Thoracic aorta (tissue), 2 donors: ENCODE measurements around the gene NR4A3. TPM values are rescaled to one million over a fixed set of nuclear protein-coding genes. Genes with fewer than 3 reads are reported as not detected.
"Not testable (repeated sequence)": the region's sequence is repeated elsewhere in the genome, so short reads cannot be mapped to it uniquely, and the experiment has no call there.

Source experiments
- ATAC-seq: fragments of 150-250 bp; one replicate; pipeline ENCODE4 v1.8.0; 2017; ENCODE audit warnings: low read depth; ENCODE audit not compliant: insufficient number of reproducible peaks, low FRiP score
- DNase-seq: peaks from one replicate; pipeline ENCODE4 v3.0.0-alpha.2; 2020; ENCODE audit warnings: low spot score
- H3K27ac ChIP-seq, 2 donors: fragments of 200-600 bp; sonication (generic); 1 replicate in 1 of 2; 2 replicates in 1 of 2; pipeline ENCODE4 v1.5.1; 2016; ENCODE audit warnings: mild to moderate bottlenecking in 2 of 2, moderate library complexity in 2 of 2
- H3K27me3 ChIP-seq: fragments of 200-600 bp; sonication (generic); replicated peaks from 2 replicates; pipeline ENCODE4 v1.6.0; 2016; ENCODE audit warnings: mild to moderate bottlenecking; ENCODE audit not compliant: insufficient read depth
- H3K36me3 ChIP-seq: fragments of 200-600 bp; sonication (generic); one replicate; pipeline ENCODE4 v1.5.1; 2016
- H3K4me1 ChIP-seq, 2 donors: fragments of 200-600 bp; sonication (generic); 1 replicate in 1 of 2; 2 replicates in 1 of 2; pipeline versions ENCODE4 v1.5.1 to v1.6.0; 2016; ENCODE audit warnings: low read depth in 2 of 2, mild to moderate bottlenecking in 1 of 2; ENCODE audit not compliant: control insufficient read depth in 1 of 2
- H3K4me3 ChIP-seq: fragments of 200-600 bp; sonication (generic); 2 replicates; pipeline ENCODE4 v1.5.1; 2016; ENCODE audit warnings: mild to moderate bottlenecking
- H3K9me3 ChIP-seq: fragments of 200-600 bp; sonication (generic); 2 replicates; pipeline ENCODE4 v1.5.1; 2016
- CTCF ChIP-seq: fragments of 200-600 bp; sonication (generic); IDR thresholded peaks from one replicate; pipeline ENCODE4 v1.5.1; 2019; ENCODE audit warnings: antibody characterized with exemption
- total RNA-seq, 2 donors: library from RNA; depleted of rRNA; stranded (reverse); fragments of >200 nt; gene quantifications; one replicate each; pipeline versions ENCODE4 v1.1.0 to v1.2.3, GENCODE V29; 2016

The NR4A3 gene
- total RNA-seq, 2 donors from 2014 or later, result 9.7 to 36.9 TPM

DNA sequence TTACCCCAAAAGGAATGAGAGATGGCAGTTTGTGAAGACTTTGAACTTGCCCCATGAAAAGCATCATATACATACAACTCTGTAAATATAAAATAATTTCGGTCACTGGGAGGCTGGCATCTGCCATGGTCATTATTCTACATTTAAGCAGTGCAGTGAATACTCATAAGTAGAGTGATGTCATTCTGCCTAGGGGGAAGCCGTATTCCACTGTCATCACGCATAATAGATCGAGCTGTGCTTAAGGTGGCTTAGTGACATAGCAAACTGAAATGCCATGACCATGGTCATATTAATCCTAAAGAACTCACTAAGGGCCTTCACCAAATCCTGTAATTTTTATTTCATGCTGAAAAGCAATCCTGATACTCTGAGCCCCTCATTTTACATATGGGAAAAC is 42.4 kb upstream of the NR4A3 start:
- ATAC-seq, result no peak

GRCh38 chr9:99782349-99782748 is 39.3 kb upstream of the NR4A3 start:
- not testable (repeated sequence) for ATAC-seq, H3K9me3 ChIP-seq

More for the DNA sequence above, 42.4 kb upstream of the NR4A3 start:
- Histone ChIP-seq H3K9me3 (no peaks in the 10 kb centered on the region), H3K27ac (no peak overlapping the region), H3K4me1 (no peaks in the 10 kb centered on the region), H3K27me3 (no peaks in the 10 kb centered on the region), H3K4me3 (no peak overlapping the region), H3K36me3 (no peaks in the 10 kb centered on the region)
- no peak for DNase-seq
- no peak for TF ChIP-seq CTCF

GRCh38 chr9:99782962-99783718 is 38.5 kb upstream of the NR4A3 start:
- Histone ChIP-seq H3K27me3 (no peaks in the 10 kb centered on the region), H3K4me3 (no peak overlapping the region), H3K27ac (no peak overlapping the region), H3K9me3 (no peaks in the 10 kb centered on the region), H3K36me3 (no peaks in the 10 kb centered on the region), H3K4me1 (no peaks in the 10 kb centered on the region)
- no peak for TF ChIP-seq CTCF
- DNase-seq (no peak), ATAC-seq (no peak)

More at GRCh38 chr9:99782349-99782748, 39.3 kb upstream of the NR4A3 start:
- H3K27ac ChIP-seq, H3K4me1 ChIP-seq, H3K27me3 ChIP-seq, H3K36me3 ChIP-seq, H3K4me3 ChIP-seq, DNase-seq: not testable (repeated sequence)

DNA sequence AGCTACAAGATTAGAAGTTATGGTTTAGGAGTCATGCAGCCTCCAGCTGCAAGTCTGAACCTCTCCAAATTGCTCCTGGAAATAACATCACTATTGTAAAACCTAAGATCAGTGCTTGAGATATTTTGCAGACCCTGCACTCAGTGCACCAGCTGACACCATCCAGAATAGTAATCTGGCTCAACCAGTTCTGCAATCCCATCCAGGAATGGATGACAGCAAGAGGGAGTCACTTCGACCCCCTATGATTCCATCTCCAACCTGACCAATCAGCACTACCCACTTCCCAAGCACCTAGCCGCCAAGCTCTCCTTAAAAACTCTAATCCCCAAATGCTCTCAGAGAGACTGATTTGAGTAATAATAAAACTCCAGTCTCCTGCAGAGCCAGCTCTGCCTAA is 37.9 kb upstream of the NR4A3 start:
- no peak overlapping the region for H3K27ac ChIP-seq
- TF ChIP-seq CTCF, result no peak
- no peaks in the 10 kb centered on the region for H3K27me3 ChIP-seq
- no peaks in the 10 kb centered on the region for H3K4me1 ChIP-seq
- no peak for DNase-seq
- H3K36me3 ChIP-seq, result no peaks in the 10 kb centered on the region
- H3K4me3 ChIP-seq, result no peak overlapping the region
- H3K9me3 ChIP-seq, result no peaks in the 10 kb centered on the region
- ATAC-seq, result no peak

DNA sequence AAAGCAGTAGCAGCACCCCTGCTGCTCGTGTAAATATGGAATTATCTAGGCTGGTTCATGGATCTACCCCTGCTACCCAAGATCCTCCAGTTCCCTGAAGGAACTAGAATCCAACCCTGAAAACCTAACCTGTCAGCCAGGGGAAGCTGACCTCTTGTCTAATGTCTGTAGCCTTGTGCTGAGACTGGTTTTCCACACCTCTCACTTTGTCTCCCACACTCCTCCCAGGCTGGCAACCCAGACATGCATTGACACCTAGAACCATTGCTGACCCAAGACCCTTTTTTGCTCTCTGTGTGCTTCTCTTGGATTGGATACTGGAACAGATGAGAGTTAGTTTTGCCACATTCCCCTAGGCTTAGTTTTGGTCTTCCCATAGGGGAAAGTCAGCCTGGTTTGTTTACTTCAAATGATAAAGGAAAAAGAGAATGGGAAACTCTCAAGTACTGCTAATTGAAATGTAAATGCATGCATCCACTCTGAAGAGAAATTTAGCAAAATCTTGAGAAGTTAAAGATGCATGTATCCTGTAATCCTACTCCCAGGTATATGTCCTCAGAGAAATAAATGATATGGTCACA is 36.6 kb upstream of the NR4A3 start:
- no peaks in the 10 kb centered on the region for H3K36me3 ChIP-seq
- no peak for ATAC-seq
- no peaks in the 10 kb centered on the region for H3K4me1 ChIP-seq
- no peak overlapping the region for H3K27ac ChIP-seq
- DNase-seq, result no peak
- no peaks in the 10 kb centered on the region for H3K27me3 ChIP-seq
- no peaks in the 10 kb centered on the region for H3K9me3 ChIP-seq
- no peak for TF ChIP-seq CTCF
- H3K4me3 ChIP-seq, result no peak overlapping the region
